Amniotic stem cell (primary cell): Measurements from ENCODE around the gene MDFI.
A peak's percentile ranks its signal among the peaks of the same experiment; 100 is the strongest.

Source experiments
- DNase-seq: peaks from one replicate; lab custom pipeline; 2025; lab: John Stamatoyannopoulos, UW

The MDFI gene

GRCh38 chr6:41638002-41638934, at the start of gene MDFI:
Gene MDFI, plus strand, starts transcription at chr6:41638468. Its CDS starts 282 bp downstream, at chr6:41638750.
- no peak for DNase-seq

DNA sequence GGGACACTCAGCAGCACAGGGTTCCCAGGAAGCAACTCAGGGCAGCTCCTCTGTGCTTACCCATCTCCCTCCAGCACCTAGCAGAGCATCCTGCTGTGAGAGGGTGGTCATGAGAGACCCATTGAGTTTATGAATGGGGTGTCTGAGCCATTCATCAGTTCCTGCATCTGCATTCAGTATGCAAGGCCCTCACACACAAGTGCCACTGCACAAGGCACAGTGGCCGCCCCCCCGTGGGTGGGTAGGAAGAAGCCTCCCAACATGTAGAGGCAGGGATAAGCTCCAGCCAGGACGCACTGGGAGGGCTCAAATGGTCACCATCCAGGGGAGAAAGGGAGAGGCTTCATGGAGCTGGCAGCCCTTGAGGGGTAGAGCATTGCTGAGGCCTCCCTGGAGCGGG, 49.0 kb upstream of the MDFI start:
- DNase-seq = no peak

- DNase-seq = no peak
These were observed 48.3 kb upstream of the MDFI start for GRCh38 chr6:41589636-41590622.

GRCh38 chr6:41591122-41591521, 47.1 kb upstream of the MDFI start:
- DNase-seq = no peak

DNA sequence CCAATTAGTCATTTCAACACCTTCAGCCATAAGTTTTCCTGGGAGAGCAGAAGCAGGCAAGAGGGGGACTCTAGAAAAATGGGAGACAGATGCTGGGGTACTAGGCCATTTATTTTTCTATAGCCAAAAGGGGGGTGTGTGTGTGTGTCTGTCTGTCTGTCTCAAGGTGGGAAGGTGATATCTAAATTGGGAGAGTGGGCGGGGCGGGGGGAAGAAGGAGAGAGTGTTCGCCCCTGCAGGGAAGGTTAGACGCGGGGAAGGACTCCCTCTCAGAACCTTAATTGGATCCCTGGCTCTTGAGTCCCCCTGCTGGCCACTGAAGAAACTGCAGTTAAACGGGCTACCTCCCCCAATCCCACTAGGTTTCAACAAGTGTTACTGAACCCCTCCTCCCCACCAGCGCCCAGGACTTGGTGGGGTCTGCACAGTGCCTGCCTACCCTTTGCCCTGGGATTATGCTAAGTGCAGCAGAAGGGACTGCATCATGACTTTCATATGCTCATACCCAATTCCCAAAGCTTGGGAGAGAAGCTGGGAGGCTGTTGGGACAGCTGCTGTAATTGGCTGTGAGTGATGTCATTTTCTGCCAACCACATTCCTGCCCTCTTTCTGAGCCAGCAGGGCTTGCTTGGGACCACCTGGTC, 46.3 kb upstream of the MDFI start:
- DNase-seq = peak; percentile 10

GRCh38 chr6:41593406-41593805, 44.9 kb upstream of the MDFI start:
- no peak for DNase-seq

DNA sequence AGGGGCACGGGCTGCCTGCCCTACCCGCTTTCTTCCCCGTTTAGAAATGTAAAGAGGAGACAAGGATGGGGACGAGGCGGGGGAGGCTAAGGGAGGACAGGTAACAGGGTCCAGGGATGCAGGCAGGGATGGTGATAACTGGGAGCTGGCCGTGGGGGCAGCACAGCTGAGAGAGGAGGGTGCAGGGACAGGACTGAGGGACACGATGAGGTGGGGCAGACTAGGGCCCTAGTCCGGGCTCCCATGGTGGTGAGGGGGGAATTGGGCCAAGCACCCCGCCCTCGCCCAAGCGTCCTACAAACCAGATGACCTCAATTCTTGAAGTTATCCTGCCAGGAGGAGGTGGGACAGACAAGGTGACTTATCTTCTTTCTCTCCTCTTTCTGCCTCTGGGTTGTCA, 44.4 kb upstream of the MDFI start:
- DNase-seq = no peak

DNA sequence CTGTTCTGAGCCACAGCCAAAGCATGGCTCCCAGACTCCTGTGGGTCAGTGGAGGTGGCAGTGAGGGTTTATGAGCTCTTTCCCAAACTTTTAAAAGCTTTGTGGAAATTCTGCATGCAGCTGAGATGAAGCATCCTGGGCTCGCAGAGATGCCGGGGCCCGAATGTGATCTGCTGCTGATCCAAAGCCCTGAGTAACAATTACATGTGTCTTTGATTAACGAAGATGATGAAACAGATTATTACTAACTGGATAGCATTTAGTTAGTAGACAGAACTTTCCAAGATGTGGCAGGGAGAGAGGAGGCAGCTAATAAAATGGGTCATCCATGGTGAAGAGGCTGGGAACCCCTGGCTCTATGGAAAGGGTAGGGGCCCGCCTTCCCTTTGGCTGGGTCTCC, 43.9 kb upstream of the MDFI start:
- DNase-seq = no peak

DNA sequence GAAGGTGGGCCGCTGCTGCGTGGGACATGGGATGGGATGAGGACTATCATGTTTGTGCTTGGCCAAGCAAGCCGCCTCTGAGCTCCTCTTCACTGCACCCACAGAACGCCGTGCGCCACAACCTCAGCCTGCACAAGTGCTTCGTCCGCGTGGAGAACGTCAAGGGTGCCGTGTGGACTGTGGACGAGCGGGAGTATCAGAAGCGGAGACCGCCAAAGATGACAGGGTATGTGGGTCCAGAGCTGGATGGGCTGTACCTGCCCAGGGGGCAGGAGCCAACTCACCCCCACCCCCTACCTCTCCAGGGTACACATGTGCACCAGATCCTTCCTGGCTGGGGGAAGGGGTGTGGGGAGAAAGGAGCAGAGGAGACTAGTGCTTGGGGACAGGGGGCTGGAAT, 43.5 kb upstream of the MDFI start:
- no peak for DNase-seq

DNA sequence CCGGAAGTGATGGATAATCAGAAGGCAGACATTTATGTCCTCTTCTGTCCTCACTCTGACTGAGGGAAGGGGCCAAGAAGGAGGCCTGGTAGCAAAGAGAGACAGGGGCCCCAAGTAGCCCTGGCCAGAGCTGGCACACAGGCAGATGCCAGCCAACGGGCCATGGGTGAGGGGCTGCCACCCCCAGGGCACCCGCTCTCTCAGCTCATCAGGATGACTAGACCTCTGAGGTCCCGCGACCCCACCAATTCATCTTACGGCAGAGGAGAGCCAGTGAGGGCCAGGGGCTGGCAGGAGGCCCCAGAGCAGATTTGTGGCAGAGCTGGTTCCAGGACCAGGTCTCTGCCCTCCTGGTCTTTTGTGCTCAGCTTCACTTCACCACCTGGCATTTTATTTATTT, 43.1 kb upstream of the MDFI start:
- DNase-seq = no peak

GRCh38 chr6:41596096-41596685, 42.1 kb upstream of the MDFI start:
- no peak for DNase-seq

GRCh38 chr6:41596807-41597206, 41.5 kb upstream of the MDFI start:
- DNase-seq = no peak

GRCh38 chr6:41597246-41598000, 40.8 kb upstream of the MDFI start:
- DNase-seq = no peak

DNA sequence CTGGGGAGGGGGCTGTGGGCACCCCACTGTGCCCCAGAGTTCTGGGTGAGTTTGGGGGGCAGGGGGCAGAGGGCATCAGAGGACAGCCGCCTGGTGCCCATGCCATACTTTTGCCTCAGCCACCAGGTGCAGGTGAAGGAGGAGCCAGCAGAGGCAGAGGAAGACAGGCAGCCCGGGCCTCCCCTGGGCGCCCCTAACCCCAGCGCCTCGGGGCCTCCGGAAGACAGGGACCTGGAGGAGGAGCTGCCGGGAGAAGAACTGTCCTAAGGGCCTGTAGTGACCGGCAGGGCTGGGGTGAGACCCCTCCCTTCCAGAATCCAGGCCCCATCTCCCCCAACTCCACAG, 39.6 kb upstream of the MDFI start:
- DNase-seq = no peak

- no peak for DNase-seq
These were observed 39.0 kb upstream of the MDFI start for GRCh38 chr6:41599015-41599851.

DNA sequence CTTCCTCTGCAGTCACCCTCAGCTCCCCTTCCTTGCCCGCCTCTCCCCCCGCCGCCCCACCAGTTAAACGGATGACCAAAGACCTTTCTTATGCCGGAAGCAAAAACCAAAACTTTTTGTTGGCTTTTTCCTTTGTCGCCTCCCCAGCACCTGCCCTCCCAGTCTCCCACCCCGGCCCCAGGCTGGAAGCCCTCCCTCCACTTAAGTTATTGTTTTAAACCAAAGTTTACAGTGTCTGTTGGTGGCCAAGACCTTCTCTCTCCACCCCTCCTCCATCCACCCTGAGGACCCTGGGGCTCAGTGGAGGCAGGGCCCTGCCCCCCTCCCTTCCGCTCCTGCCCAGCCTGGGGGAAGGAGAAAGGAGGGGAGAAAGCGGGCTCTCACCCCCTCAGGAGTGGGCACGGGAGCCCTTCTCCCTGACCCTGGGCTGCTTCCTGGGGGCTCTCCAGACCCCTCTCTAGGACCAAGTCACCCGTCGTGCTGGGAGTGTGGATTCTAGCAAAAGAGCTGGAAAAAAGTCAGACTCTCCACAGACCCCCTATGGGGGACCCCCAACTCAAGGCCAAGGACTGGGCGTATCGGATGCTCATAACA, 38.3 kb upstream of the MDFI start:
- DNase-seq = no peak

- DNase-seq = no peak
These were observed 37.6 kb upstream of the MDFI start for GRCh38 chr6:41600499-41601247.

DNA sequence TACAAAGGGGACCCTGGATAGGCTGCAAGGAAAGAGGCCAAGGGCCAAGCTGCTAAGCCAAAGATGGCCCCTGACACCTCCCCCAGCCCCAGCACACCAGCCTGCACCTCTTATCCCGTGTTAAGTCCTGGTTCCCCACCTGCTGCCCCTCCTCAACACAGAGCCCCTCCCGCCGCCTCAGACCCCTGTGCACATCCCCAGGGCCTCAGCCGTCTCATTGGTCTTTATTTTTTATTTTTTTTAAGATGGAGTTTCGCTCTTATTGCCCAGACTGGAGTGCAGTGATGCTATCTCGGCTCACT, 37.1 kb upstream of the MDFI start:
- no peak for DNase-seq

DNA sequence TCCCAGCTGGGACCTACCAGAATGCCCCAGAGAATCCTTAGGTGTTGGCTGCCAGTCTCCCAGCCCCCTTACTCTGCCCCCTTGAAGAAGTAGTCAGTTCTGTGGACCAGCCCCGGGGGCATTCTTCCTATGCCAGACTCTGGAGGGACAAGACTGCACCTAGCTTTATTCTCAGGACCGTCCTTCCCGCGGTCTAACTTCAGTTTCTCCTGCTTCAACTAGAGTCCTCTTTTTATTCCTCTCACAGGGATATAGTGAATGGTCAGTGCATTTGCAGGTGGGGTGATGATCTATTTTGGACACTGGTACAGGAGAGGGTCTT, 35.9 kb upstream of the MDFI start:
- no peak for DNase-seq
